OCI-LY7 (cell line): ENCODE measurements around the gene SLFN14. TPM values are rescaled to one million over a fixed set of nuclear protein-coding genes. Genes with fewer than 3 reads are reported as not detected.
"Not testable (repeated sequence)": the region's sequence is repeated elsewhere in the genome, so short reads cannot be mapped to it uniquely, and the experiment has no call there.

Source experiments
- BruUV-seq: library from RNA; stranded (reverse); fragments of 400-500 nt; replicated peaks from 2 replicates; lab custom pipeline; 2021; lab: Mats Ljungman, UMichigan
- CTCF ChIA-PET: fragments of 300-600 bp; sonication (Branson Sonifier 250); formaldehyde crosslinking; loops from one replicate; lab custom pipeline; 2022; ENCODE audit warnings: antibody characterized with exemption; ENCODE audit not compliant: unreplicated experiment; lab: Charles Lee
- POLR2A ChIA-PET: fragments of 300-600 bp; sonication (Branson Sonifier 250); formaldehyde crosslinking; loops from one replicate; lab custom pipeline; 2022; ENCODE audit warnings: antibody characterized with exemption; lab: Charles Lee
- DNase-seq: peaks from one replicate; pipeline ENCODE4 v3.0.0-alpha.2; 2015; ENCODE audit warnings: low spot score
- H2AFZ ChIP-seq: fragments of 200-600 bp; sonication (generic), shearing (Covaris generic); 2 replicates; pipeline ENCODE4 v1.6.1; 2014; ENCODE audit warnings: mild to moderate bottlenecking, antibody characterized with exemption, low read length, moderate library complexity
- H3K27ac ChIP-seq: fragments of 200-600 bp; sonication (generic); 2 replicates; pipeline ENCODE4 v1.5.1; 2014; ENCODE audit warnings: mixed run types, low read depth, mild to moderate bottlenecking, moderate library complexity, low read length, inconsistent platforms; ENCODE audit not compliant: poor library complexity, severe bottlenecking
- H3K36me3 ChIP-seq: fragments of 200-600 bp; sonication (generic); 2 replicates; pipeline ENCODE4 v1.6.1; 2014; ENCODE audit warnings: mild to moderate bottlenecking, antibody characterized with exemption, low read length, moderate library complexity, mixed read lengths; ENCODE audit not compliant: insufficient read depth
- H3K4me1 ChIP-seq: fragments of 200-600 bp; sonication (generic); 2 replicates; pipeline ENCODE4 v1.5.1; 2014; ENCODE audit warnings: mild to moderate bottlenecking, low read length; ENCODE audit not compliant: insufficient read depth, poor library complexity, severe bottlenecking
- H3K4me2 ChIP-seq: fragments of 200-600 bp; sonication (generic); 2 replicates; pipeline ENCODE4 v1.6.1; 2014; ENCODE audit warnings: mild to moderate bottlenecking, low read length
- H3K4me3 ChIP-seq: fragments of 200-600 bp; sonication (generic); 2 replicates; pipeline ENCODE4 v1.5.1; 2014; ENCODE audit warnings: mild to moderate bottlenecking, low read depth, low read length; ENCODE audit not compliant: poor library complexity, severe bottlenecking
- H3K79me2 ChIP-seq: fragments of 200-600 bp; sonication (generic); 2 replicates; pipeline ENCODE4 v1.6.1; 2016; ENCODE audit warnings: low read depth, mild to moderate bottlenecking, low read length, moderate library complexity, mixed read lengths; ENCODE audit not compliant: insufficient read depth
- H3K9me2 ChIP-seq: fragments of 200-600 bp; sonication (generic); 2 replicates; pipeline ENCODE4 v1.6.1; 2016; ENCODE audit warnings: mild to moderate bottlenecking, low read length, mixed read lengths; ENCODE audit not compliant: insufficient read depth
- H3K9me3 ChIP-seq: fragments of 200-600 bp; sonication (generic); 2 replicates; pipeline ENCODE4 v1.6.1; 2014; ENCODE audit warnings: mild to moderate bottlenecking, mixed run types, low read length, mixed read lengths
- H4K20me1 ChIP-seq: fragments of 200-600 bp; sonication (generic); 2 replicates; pipeline ENCODE4 v1.6.1; 2014; ENCODE audit warnings: mild to moderate bottlenecking, antibody characterized with exemption, low read length, moderate library complexity, mixed read lengths; ENCODE audit not compliant: insufficient read depth
- CTCF ChIP-seq: fragments of 200-600 bp; sonication (generic); conservative IDR thresholded peaks from 2 replicates; pipeline ENCODE4 v1.5.1; 2014; ENCODE audit warnings: mild to moderate bottlenecking, antibody characterized with exemption, low read length, moderate library complexity, mixed read lengths
- EZH2phosphoT487 ChIP-seq: fragments of 200-600 bp; sonication (generic); IDR thresholded peaks from 2 replicates; pipeline ENCODE4 v1.6.1; 2018; ENCODE audit warnings: low read depth, borderline replicate concordance, mild to moderate bottlenecking, mixed run types, antibody characterized with exemption, low read length, moderate library complexity, mixed read lengths
- intact Hi-C: fragments of 100-400 bp; cut with micrococcal nuclease; formaldehyde crosslinking; loops from one replicate; pipeline ENCODE4 v1.10.0; 2022; ENCODE audit not compliant: unreplicated experiment
- total RNA-seq, 2 experiments: library from RNA; depleted of rRNA in 1 of 2; stranded (reverse); fragments of >200 nt in 1 of 2; shearing (Covaris generic) in 1 of 2; gene quantifications; 2 replicates each; pipeline ENCODE4 v1.2.3, GENCODE V29; 2014 to 2022

Gene SLFN14
- total RNA-seq, 2 experiments from 2014 or later, result not detected

GRCh38 chr17:35523296-35523695 is 37.3 kb downstream of the SLFN14 start:
- H3K27ac ChIP-seq, result no peak overlapping the region
- BruUV-seq, result no TSS peak

GRCh38 chr17:35521654-35522256 is 38.9 kb downstream of the SLFN14 start:
- H3K9me3 ChIP-seq, intact Hi-C loops, H3K4me2 ChIP-seq, H3K4me3 ChIP-seq, H3K36me3 ChIP-seq, BruUV-seq, H3K79me2 ChIP-seq, H3K9me2 ChIP-seq, DNase-seq, H3K4me1 ChIP-seq, H3K27ac ChIP-seq, H2AFZ ChIP-seq, H4K20me1 ChIP-seq, POLR2A ChIA-PET, CTCF ChIA-PET: not testable (repeated sequence)

More at GRCh38 chr17:35523296-35523695, 37.3 kb downstream of the SLFN14 start:
- no peak for DNase-seq
- Histone ChIP-seq H3K79me2 (no peaks in the 10 kb centered on the region), H3K4me3 (no peak overlapping the region), H3K4me1 (no peaks in the 10 kb centered on the region), H3K36me3 (no peaks in the 10 kb centered on the region), H2AFZ (no peak overlapping the region), H3K9me2 (no peaks in the 10 kb centered on the region), H3K9me3 (no peaks in the 10 kb centered on the region), H4K20me1 (no peaks in the 10 kb centered on the region), H3K4me2 (no peak overlapping the region)
- intact Hi-C loops, result no loop called here
- POLR2A ChIA-PET, result no interaction called here
- no peak for TF ChIP-seq CTCF
- no peak for TF ChIP-seq EZH2phosphoT487
- CTCF ChIA-PET, result no interaction called here

GRCh38 chr17:35521150-35521549 is 39.5 kb downstream of the SLFN14 start:
- no peaks in the 10 kb centered on the region for H3K9me3 ChIP-seq
- intact Hi-C loops, result no loop called here
- no peak overlapping the region for H2AFZ ChIP-seq
- BruUV-seq, result no TSS peak
- H4K20me1 ChIP-seq, result no peaks in the 10 kb centered on the region
- H3K27ac ChIP-seq, result no peak overlapping the region
- ChIA-PET CTCF (no interaction called here), POLR2A (no interaction called here)
- H3K9me2 ChIP-seq, result no peaks in the 10 kb centered on the region
- no peak for TF ChIP-seq EZH2phosphoT487
- TF ChIP-seq CTCF, result no peak
- H3K4me1 ChIP-seq, result no peaks in the 10 kb centered on the region
- no peak overlapping the region for H3K4me3 ChIP-seq
- no peak for DNase-seq
- H3K36me3 ChIP-seq, result no peaks in the 10 kb centered on the region
- H3K79me2 ChIP-seq, result no peaks in the 10 kb centered on the region
- H3K4me2 ChIP-seq, result no peak overlapping the region
